K562 (cell line): ENCODE data around the gene HYAL3. TPM values are rescaled to one million over a fixed set of nuclear protein-coding genes. Genes with fewer than 3 reads are reported as not detected.

Experiments
- ATAC-seq: fragments of 200-7000 bp; cut with Tn5 transposase; 3 replicates; pipeline ENCODE4 v1.9.1; 2020; ENCODE audit warnings: moderate library complexity
- BruUV-seq: library from RNA; stranded (reverse); fragments of 400-500 nt; replicated peaks from 2 replicates; lab custom pipeline; 2021; lab: Mats Ljungman, UMichigan
- CTCF ChIA-PET: fragments of 300-600 bp; formaldehyde crosslinking; extraction: SDS; loops from one replicate; lab custom pipeline; 2021; ENCODE audit warnings: low intra/inter-chr PET ratio; lab: Yijun Ruan, JAX
- POLR2A ChIA-PET: fragments of 300-600, 350-650 bp; sonication (Branson Sonifier 250); formaldehyde crosslinking; extraction: SDS; loops from one replicate; lab custom pipeline; 2021; ENCODE audit warnings: antibody characterized with exemption, inconsistent platforms; lab: Yijun Ruan, JAX
- DNase-seq, 4 experiments: peaks; one replicate each; pipeline versions ENCODE4 v3.0.0 to v3.0.0-alpha.2; 2011 to 2018; ENCODE audit warnings: low spot score in 3 of 4, mixed read lengths in 3 of 4; ENCODE audit errors: extremely low read depth in 1 of 4
- FAIRE-seq: peaks from 2 replicates; lab custom pipeline; 2011; peaks lifted over from hg19 to GRCh38; lab: Jason Lieb, UNC
- H2AFZ ChIP-seq: 2 replicates; pipeline ENCODE4 v1.6.0; 2011; ENCODE audit warnings: low read depth, low read length, control low read depth, inconsistent platforms
- H3K27ac ChIP-seq: fragments of 200-600 bp; 3 replicates; pipeline ENCODE4 v1.8.0; 2011; ENCODE audit warnings: low read depth, mild to moderate bottlenecking, control low read depth, inconsistent platforms, low read length, moderate library complexity, mixed read lengths; ENCODE audit errors: extremely low read depth
- H3K27me3 ChIP-seq, 2 experiments: fragments of 300-600 bp in 1 of 2; 2 replicates in 1 of 2; 3 replicates in 1 of 2; pipeline versions ENCODE4 v1.6.0 to v1.8.0; 2011; ENCODE audit warnings: inconsistent platforms in 2 of 2, low read length in 2 of 2, mild to moderate bottlenecking in 1 of 2, mixed read lengths in 1 of 2, moderate library complexity in 1 of 2; ENCODE audit not compliant: control insufficient read depth in 2 of 2, insufficient read depth in 2 of 2
- H3K36me3 ChIP-seq: fragments of 300-600 bp; 3 replicates; pipeline ENCODE4 v1.8.0; 2011; ENCODE audit warnings: mild to moderate bottlenecking, low read length, inconsistent platforms; ENCODE audit not compliant: control insufficient read depth, insufficient read depth
- H3K4me1 ChIP-seq, 2 experiments: fragments of 200-600 bp in 1 of 2; replicated peaks in 1 of 2; 2 replicates in 1 of 2; 3 replicates in 1 of 2; pipeline versions ENCODE4 v1.5.1 to v1.8.0; 2011; ENCODE audit warnings: inconsistent platforms in 2 of 2, low read length in 2 of 2, mild to moderate bottlenecking in 1 of 2, mixed read lengths in 1 of 2, moderate library complexity in 1 of 2; ENCODE audit not compliant: control insufficient read depth in 2 of 2, insufficient read depth in 2 of 2
- H3K4me2 ChIP-seq: 2 replicates; pipeline ENCODE4 v1.6.1; 2011; ENCODE audit warnings: low read length, control low read depth, inconsistent platforms, mixed read lengths; ENCODE audit not compliant: insufficient read depth
- H3K4me3 ChIP-seq: fragments of 200-600 bp; sonication (generic), shearing (Covaris generic); 2 replicates; pipeline ENCODE4 v1.5.1; 2016; ENCODE audit warnings: control low read depth, inconsistent platforms
- H3K79me2 ChIP-seq: fragments of 200-600 bp; 3 replicates; pipeline ENCODE4 v1.8.0; 2011; ENCODE audit warnings: low read length, inconsistent platforms; ENCODE audit not compliant: control insufficient read depth, insufficient read depth
- H3K9ac ChIP-seq, 2 experiments: 2 replicates each; pipeline versions ENCODE4 v1.6.0 to v1.6.1; 2011; ENCODE audit warnings: low read depth in 2 of 2, low read length in 2 of 2, control low read depth in 1 of 2, inconsistent platforms in 1 of 2, mild to moderate bottlenecking in 1 of 2, mixed read lengths in 1 of 2; ENCODE audit not compliant: insufficient read depth in 1 of 2
- H3K9me1 ChIP-seq: one replicate; pipeline ENCODE4 v1.6.0; 2011; ENCODE audit warnings: inconsistent platforms, mild to moderate bottlenecking, low read length, moderate library complexity; ENCODE audit not compliant: control insufficient read depth, insufficient read depth
- H3K9me3 ChIP-seq: replicated peaks from 2 replicates; pipeline ENCODE4 v1.5.1; 2011; ENCODE audit warnings: low read depth, low read length, inconsistent platforms; ENCODE audit not compliant: control insufficient read depth, insufficient read depth
- H4K20me1 ChIP-seq: replicated peaks from 2 replicates; pipeline ENCODE4 v1.6.1; 2011; ENCODE audit warnings: low read length, inconsistent platforms, mixed read lengths; ENCODE audit not compliant: control insufficient read depth, insufficient read depth
- BRF1 ChIP-seq: IDR thresholded peaks from 3 replicates; pipeline ENCODE4 v1.6.1; 2011; ENCODE audit warnings: borderline replicate concordance, mild to moderate bottlenecking; ENCODE audit not compliant: insufficient read length; ENCODE audit errors: extremely low read depth
- CREM ChIP-seq: IDR thresholded peaks from 2 replicates; pipeline ENCODE4 v1.6.1; 2014; ENCODE audit warnings: antibody characterized with exemption, low read depth
- HCFC1 ChIP-seq: IDR thresholded peaks from 2 replicates; pipeline ENCODE4 v1.6.1; 2012; ENCODE audit warnings: low read depth, low read length, improper control_type of control experiment
- HIVEP1 ChIP-seq: fragments of 250-450 bp; sonication (Bioruptor Pico); IDR thresholded peaks from 2 replicates; pipeline ENCODE4 v1.4.0; 2020; ENCODE audit warnings: mild to moderate bottlenecking
- NONO ChIP-seq, 2 experiments: fragments of 200-400 bp in 1 of 2; fragments of 450-650 bp in 1 of 2; formaldehyde crosslinking in 1 of 2; IDR thresholded peaks; 2 replicates each; pipeline ENCODE4 v1.6.1; 2017; ENCODE audit warnings: low read depth in 2 of 2, mild to moderate bottlenecking in 2 of 2, moderate library complexity in 2 of 2, low read length in 1 of 2
- NUFIP1 ChIP-seq: fragments of 450-650 bp; IDR thresholded peaks from 2 replicates; pipeline ENCODE4 v1.6.1; 2018; ENCODE audit not compliant: partially characterized antibody
- RFX5 ChIP-seq: IDR thresholded peaks from 2 replicates; pipeline ENCODE4 v1.6.1; 2011; ENCODE audit warnings: low read depth, mild to moderate bottlenecking, improper control_type of control experiment, low read length
- SMARCA4 ChIP-seq: fragments of 450-650 bp; IDR thresholded peaks from 2 replicates; pipeline ENCODE4 v1.6.1; 2016
- TARDBP ChIP-seq: fragments of 450-650 bp; IDR thresholded peaks from 2 replicates; pipeline ENCODE4 v1.6.1; 2016
- TCF7 ChIP-seq: sonication (generic); IDR thresholded peaks from 2 replicates; pipeline ENCODE4 v1.6.1; 2016; ENCODE audit warnings: antibody characterized with exemption, borderline replicate concordance
- ZFX ChIP-seq: sonication (generic); formaldehyde crosslinking; IDR thresholded peaks from 2 replicates; pipeline ENCODE4 v1.8.0; 2022; ENCODE audit warnings: mild to moderate bottlenecking, missing genetic modification reagents, moderate library complexity
- ZNF134 ChIP-seq: fragments of 250-450 bp; sonication (Bioruptor Pico); conservative IDR thresholded peaks from 2 replicates; pipeline ENCODE4 v1.4.0; 2020
- ZNF274 ChIP-seq: IDR thresholded peaks from 2 replicates; pipeline ENCODE4 v1.6.1; 2011; ENCODE audit warnings: low read depth, mild to moderate bottlenecking, low read length, moderate library complexity, borderline replicate concordance
- ZNF766 ChIP-seq: fragments of 200-800 bp; sonication (Bioruptor generic); conservative IDR thresholded peaks from 2 replicates; pipeline ENCODE4 v1.6.1; 2016; ENCODE audit warnings: missing genetic modification characterization, missing compliant biosample characterization
- WGBS: fragments of 100-300 bp; shearing (Covaris generic); methylation state at CpG from one replicate; pipeline ENCODE4 v1.1.6; 2016; ENCODE audit warnings: low coverage, mixed read lengths; ENCODE audit not compliant: insufficient coverage; ENCODE audit errors: missing lambda C conversion rate; 5-methylcytosine and 5-hydroxymethylcytosine counted together
- in situ Hi-C: fragments of 300-500 bp; cut with MboI; formaldehyde crosslinking; loops from 4 replicates; pipeline ENCODE4 v1.15.0; 2018; ENCODE audit warnings: inconsistent platforms, mixed read lengths
- intact Hi-C: fragments of 100-400 bp; cut with micrococcal nuclease; formaldehyde crosslinking; loops from 2 replicates; pipeline ENCODE4 v1.14.2; 2022
- polyA plus RNA-seq, 8 experiments: library from polyadenylated mRNA; depleted of rRNA in 4 of 8; stranded (reverse) in 5 of 8; unstranded in 3 of 8; fragments of >200 nt; fragmentation: Nextera tagmentation in 2 of 8; fragmentation: Illumina TruSeq in 1 of 8; extraction: Ambion mirVana in 2 of 8; extraction: Trizol in 1 of 8; gene quantifications; 2 replicates each; pipeline versions ENCODE4 v1.2.1 to v1.2.3, GENCODE V29; 2011 to 2014; ENCODE audit warnings: inconsistent platforms in 1 of 8, missing spikeins in 1 of 8
- total RNA-seq, 7 experiments: library from RNA; depleted of rRNA in 6 of 7; stranded (reverse); fragments of >200 nt in 6 of 7; fragmentation: Illumina TruSeq in 2 of 7; extraction: Trizol in 2 of 7; gene quantifications; 2 replicates each; pipeline versions ENCODE4 v1.2.1 to v1.2.3, GENCODE V29; 2011 to 2021; ENCODE audit warnings: low replicate concordance in 1 of 7

Gene HYAL3
- total and polyA plus RNA-seq, 9 of the 15 experiments (the other 6 are each of a cell fraction or from before 2014, with no cell fraction given): 0.38 to 9.1 (median 6.8) TPM

DNA sequence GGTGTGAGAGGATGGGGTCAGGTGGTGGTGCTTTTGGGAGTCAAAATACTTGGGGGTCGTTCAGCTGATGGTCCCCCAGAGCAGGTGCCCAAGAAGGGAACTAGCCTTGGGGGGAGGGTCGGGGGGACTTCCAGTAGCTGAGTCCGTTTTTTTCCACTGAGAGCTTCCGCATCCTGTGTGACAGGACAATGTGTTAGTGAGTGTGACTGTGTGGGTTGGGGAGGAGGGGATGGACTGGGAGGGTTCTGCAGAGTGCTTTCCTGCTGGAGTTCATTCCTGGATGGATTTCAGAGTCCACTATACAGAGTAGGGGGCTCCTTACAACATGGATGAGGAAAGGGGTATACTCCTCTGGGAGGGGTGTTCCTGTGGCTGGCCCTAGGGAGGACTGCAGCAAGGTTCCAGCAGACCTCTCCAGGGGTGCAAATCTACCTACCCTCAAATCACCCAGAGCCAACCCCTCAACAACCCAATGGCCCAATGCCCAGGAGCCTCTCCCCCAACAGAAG, 23.9 kb upstream of the HYAL3 start:
- FAIRE-seq (no peak), DNase-seq (no peak), ATAC-seq (no peak)
- H3K9me1 ChIP-seq: no peaks in the 10 kb centered on the region
- 60% methylated on average over 2 of the region's 4 CpGs for WGBS
- H4K20me1 ChIP-seq: no peaks in the 10 kb centered on the region
- CTCF ChIA-PET: interaction anchor here (2.1 kb wide), 1 partner anchor 96 kb away, joined by 6 read pairs; no protein-coding TSS in a partner anchor
- in situ Hi-C loops: no loop called here
- no peak overlapping the region for H3K27ac ChIP-seq
- BruUV-seq: no TSS peak
- POLR2A ChIA-PET: interaction anchor here (1.2 kb wide), 1 partner anchor 14 kb away, joined by 4 read pairs; no protein-coding TSS in a partner anchor
- TF ChIP-seq NUFIP1: no peak
- TF ChIP-seq NONO (IDR thresholded peaks at IDR 0.05; ENCODE audit: low read depth in 2 of 2, low read length in 1 of 2): no peak
- no peak for TF ChIP-seq ZFX (CRISPR knock-in tag)
- no peak for TF ChIP-seq BRF1
- no peak for TF ChIP-seq HIVEP1 (CRISPR knock-in tag)
- no peak for TF ChIP-seq CREM
- TF ChIP-seq TCF7: no peak
- no peak for TF ChIP-seq ZNF134 (CRISPR knock-in tag)
- no peak for TF ChIP-seq HCFC1
- no peak for TF ChIP-seq SMARCA4
- TF ChIP-seq TARDBP: no peak
- TF ChIP-seq ZNF274: no peak
- TF ChIP-seq RFX5: no peak
- no peak for TF ChIP-seq ZNF766 (CRISPR knock-in tag)
- H3K4me3 ChIP-seq: no peak overlapping the region
- peaks cover 41% of the 10 kb centered on the region; the same call in 2 of the 3 replicates for H3K36me3 ChIP-seq
- no peaks in the 10 kb centered on the region for H3K27me3 ChIP-seq
- peaks cover 36% of the 10 kb centered on the region for H3K79me2 ChIP-seq
- H2AFZ ChIP-seq: no peak overlapping the region
- peak overlapping the region in 1 of 2 experiments; percentile 55; a peak in 2 of 4 replicates for H3K9ac ChIP-seq
- no peaks in the 10 kb centered on the region for H3K9me3 ChIP-seq
- intact Hi-C loops: no loop called here
- peaks cover 25 to 66% of the 10 kb centered on the region in 2 experiments; a peak in 4 of 5 replicates for H3K4me1 ChIP-seq
- H3K4me2 ChIP-seq: no peak overlapping the region
